Stimulated activated CD4-positive, alpha-beta T cell treated with anti-CD3 and anti-CD28 coated beads, Interleukin-4, amount 100 ng/mL, for 1 hour (primary cell): ENCODE measurements around the gene NFIX.

ENCODE experiments used
- DNase-seq: peaks from one replicate; pipeline ENCODE4 v3.0.0-alpha.2; 2020

The NFIX gene

GRCh38 chr19:13134626-13135025 is 139.4 kb downstream of the NFIX start:
- DNase-seq = no peak

GRCh38 chr19:13135068-13136062 is 140.1 kb downstream of the NFIX start:
- DNase-seq = no peak

- no peak for DNase-seq
These were observed 142.1 kb downstream of the NFIX start for GRCh38 chr19:13137290-13137794.

GRCh38 chr19:13138171-13138915 is 143.1 kb downstream of the NFIX start:
- DNase-seq = no peak

GRCh38 chr19:13138916-13139198 is 143.6 kb downstream of the NFIX start:
- no peak for DNase-seq

GRCh38 chr19:13139633-13140311 is 144.5 kb downstream of the NFIX start:
- DNase-seq = no peak

- DNase-seq = no peak
These were observed 151.7 kb downstream of the NFIX start for GRCh38 chr19:13146763-13147563.
